Gastrocnemius medialis (tissue), 4 donors: ENCODE results near the gene APPBP2. TPM values are rescaled to one million over a fixed set of nuclear protein-coding genes. Genes with fewer than 3 reads are reported as not detected.

ENCODE experiments used
- ATAC-seq, 2 donors: fragments of 150-250 bp; one replicate each; pipeline ENCODE4 v1.9.1; 2016
- DNase-seq, 2 donors: peaks; one replicate each; pipeline ENCODE4 v3.0.0-alpha.2; 2019
- H3K27ac ChIP-seq, 4 donors: fragments of 200-600 bp; sonication (generic); 1 replicate in 1 of 4; 2 replicates in 3 of 4; pipeline ENCODE4 v1.5.1; 2016 to 2018; ENCODE audit warnings: mild to moderate bottlenecking in 2 of 4, moderate library complexity in 1 of 4
- H3K27me3 ChIP-seq, 3 donors: fragments of 200-600 bp; sonication (generic) in 2 of 3; 1 replicate in 1 of 3; 2 replicates in 2 of 3; pipeline versions ENCODE4 v1.5.1 to v1.6.0; 2016 to 2019; ENCODE audit warnings: mild to moderate bottlenecking in 1 of 3, moderate library complexity in 1 of 3
- H3K36me3 ChIP-seq, 2 donors: fragments of 200-600 bp; sonication (generic) in 1 of 2; one replicate each; pipeline ENCODE4 v1.5.1; 2017 to 2018
- H3K4me1 ChIP-seq, 2 donors: fragments of 200-600 bp; sonication (generic) in 1 of 2; one replicate each; pipeline ENCODE4 v1.5.1; 2016 to 2017; ENCODE audit warnings: mild to moderate bottlenecking in 2 of 2
- H3K4me3 ChIP-seq, 4 donors: fragments of 200-600 bp; sonication (generic) in 3 of 4; 1 replicate in 1 of 4; 2 replicates in 3 of 4; pipeline ENCODE4 v1.5.1; 2016 to 2019; ENCODE audit warnings: mild to moderate bottlenecking in 2 of 4
- H3K9me3 ChIP-seq, 3 donors: fragments of 200-600 bp; sonication (generic) in 2 of 3; 1 replicate in 1 of 3; 2 replicates in 2 of 3; pipeline ENCODE4 v1.5.1; 2016 to 2019
- POLR2A ChIP-seq, 2 donors: fragments of 450-650 bp; IDR thresholded peaks; one replicate each; pipeline ENCODE4 v1.6.1; 2017; ENCODE audit warnings: antibody characterized with exemption in 2 of 2, mild to moderate bottlenecking in 2 of 2, moderate library complexity in 2 of 2
- in situ Hi-C, 4 donors: fragments of 200-750 bp; cut with MboI; loops; one replicate each; pipeline versions ENCODE4 v1.15.0 to v1.8.0; 2017; ENCODE audit warnings: low sequenced_read_pairs in 4 of 4
- intact Hi-C: fragments of 100-400 bp; cut with DNase I; formaldehyde crosslinking; loops from one replicate; pipeline ENCODE4 v1.15.1; 2023; ENCODE audit warnings: low total_unique reads
- total RNA-seq, 4 donors: library from RNA; depleted of rRNA; stranded (reverse); fragments of >200 nt; gene quantifications; one replicate each; pipeline versions ENCODE4 v1.1.0 to v1.2.3, GENCODE V29; 2016
- TF ChIP-seq, protein P1 (sequence below), 5 experiments: fragments of 450-650 bp in 3 of 5; fragments of 200-600 bp in 2 of 5; sonication (generic) in 2 of 5; IDR thresholded peaks in 4 of 5; conservative IDR thresholded peaks in 1 of 5; 1 replicate in 4 of 5; 2 replicates in 1 of 5; pipeline ENCODE4 v1.5.1; 2016 to 2019; ENCODE audit warnings: antibody characterized with exemption in 5 of 5, mild to moderate bottlenecking in 3 of 5, moderate library complexity in 3 of 5

The APPBP2 gene
- total RNA-seq, 4 donors from 2014 or later = 14.2 to 21.8 (median 18.1) TPM

DNA sequence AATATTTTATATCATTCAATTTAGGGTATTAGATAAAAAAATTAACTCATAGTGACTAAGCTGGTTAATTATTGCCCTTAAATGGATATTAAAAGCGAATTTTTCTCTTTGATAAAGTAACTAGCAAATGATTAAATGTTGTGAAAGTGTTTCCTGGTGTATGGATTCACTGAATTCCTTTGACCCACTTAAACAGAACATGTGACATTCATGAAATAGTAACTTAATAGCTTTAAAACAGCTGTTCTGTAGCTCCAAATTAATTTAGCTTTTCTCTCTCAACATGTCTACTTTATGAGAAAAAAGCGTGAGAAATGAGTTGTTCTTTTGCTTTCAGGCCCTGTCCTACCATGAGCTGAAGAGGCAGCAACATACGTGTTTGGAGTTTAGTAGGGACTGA, 36.4 kb upstream of the APPBP2 start:
- Histone ChIP-seq H3K4me3 (no peak overlapping the region), H3K36me3 (no peaks in the 10 kb centered on the region), H3K9me3 (no peaks in the 10 kb centered on the region), H3K4me1 (no peaks in the 10 kb centered on the region), H3K27ac (no peak overlapping the region), H3K27me3 (no peaks in the 10 kb centered on the region)
- in situ Hi-C loops = no loop called here
- intact Hi-C loops = no loop called here
- no peak for DNase-seq
- ATAC-seq = no peak
- TF ChIP-seq, protein P1, sequence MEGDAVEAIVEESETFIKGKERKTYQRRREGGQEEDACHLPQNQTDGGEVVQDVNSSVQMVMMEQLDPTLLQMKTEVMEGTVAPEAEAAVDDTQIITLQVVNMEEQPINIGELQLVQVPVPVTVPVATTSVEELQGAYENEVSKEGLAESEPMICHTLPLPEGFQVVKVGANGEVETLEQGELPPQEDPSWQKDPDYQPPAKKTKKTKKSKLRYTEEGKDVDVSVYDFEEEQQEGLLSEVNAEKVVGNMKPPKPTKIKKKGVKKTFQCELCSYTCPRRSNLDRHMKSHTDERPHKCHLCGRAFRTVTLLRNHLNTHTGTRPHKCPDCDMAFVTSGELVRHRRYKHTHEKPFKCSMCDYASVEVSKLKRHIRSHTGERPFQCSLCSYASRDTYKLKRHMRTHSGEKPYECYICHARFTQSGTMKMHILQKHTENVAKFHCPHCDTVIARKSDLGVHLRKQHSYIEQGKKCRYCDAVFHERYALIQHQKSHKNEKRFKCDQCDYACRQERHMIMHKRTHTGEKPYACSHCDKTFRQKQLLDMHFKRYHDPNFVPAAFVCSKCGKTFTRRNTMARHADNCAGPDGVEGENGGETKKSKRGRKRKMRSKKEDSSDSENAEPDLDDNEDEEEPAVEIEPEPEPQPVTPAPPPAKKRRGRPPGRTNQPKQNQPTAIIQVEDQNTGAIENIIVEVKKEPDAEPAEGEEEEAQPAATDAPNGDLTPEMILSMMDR (IDR thresholded peaks at IDR 0.05 in 4 of 5, conservative IDR thresholded peaks at IDR 0.05 in 1 of 5) = no peak
- TF ChIP-seq POLR2A (IDR thresholded peaks at IDR 0.05) = no peak

DNA sequence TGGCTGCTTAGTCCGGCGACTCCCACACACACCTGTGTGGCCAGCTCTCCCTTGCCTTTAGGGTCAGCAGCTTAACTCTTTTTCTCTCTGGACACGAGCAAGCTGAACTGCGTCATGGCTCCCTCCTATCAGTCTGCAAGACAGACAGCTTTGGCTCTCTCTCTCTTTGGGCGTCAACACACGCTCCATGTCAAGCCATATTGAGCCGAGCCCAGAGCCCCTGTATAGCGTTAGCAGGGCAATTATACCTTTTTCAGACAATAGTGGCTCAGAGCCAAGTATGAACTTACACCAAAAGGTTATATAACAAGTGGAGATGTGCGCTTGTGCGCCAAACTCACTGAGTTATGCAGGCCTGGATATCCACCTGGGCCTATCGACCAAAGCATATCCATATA, 34.8 kb upstream of the APPBP2 start:
- H3K9me3 ChIP-seq = no peaks in the 10 kb centered on the region

DNA sequence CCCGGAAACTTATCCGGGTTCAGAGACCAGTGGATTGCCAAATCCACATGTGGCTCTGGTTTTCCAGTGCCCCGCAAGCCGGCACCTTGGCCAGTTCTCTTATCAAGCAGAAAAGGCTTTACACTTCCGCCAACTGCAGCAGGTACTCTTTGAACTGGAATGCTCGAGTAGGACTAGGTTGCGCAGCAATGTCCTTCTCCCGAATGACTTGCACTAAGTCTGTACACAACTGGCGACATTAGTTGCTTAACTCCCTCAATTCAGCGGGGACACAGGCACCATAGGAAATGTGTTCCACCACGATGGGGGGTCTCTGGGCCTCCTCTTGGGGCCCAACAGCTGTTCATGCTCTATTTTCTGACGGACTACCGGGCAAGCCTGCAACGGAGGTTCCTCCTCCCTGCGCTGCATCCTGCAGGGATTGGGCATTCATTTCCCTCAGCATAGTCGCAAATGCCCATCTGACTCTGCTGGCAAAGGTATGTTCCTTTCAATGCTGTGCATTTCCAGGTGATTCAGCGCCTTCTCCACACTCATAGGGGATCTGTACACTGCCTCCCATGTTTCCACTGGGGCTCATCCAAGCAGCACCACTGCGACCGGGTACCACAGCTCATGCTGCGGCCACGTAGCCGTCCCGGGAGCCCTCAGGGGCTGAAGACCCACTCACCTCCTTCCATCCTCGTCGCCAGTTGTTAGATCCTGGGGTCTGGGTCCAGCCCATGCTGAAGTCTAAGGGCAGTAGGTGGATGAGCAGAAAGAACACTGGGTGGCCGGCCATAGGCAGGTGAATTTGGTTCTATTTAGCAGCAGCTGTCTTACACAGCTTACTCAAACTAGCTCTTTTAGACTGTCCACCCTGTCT, 34.2 kb upstream of the APPBP2 start:
- no peaks in the 10 kb centered on the region for H3K4me1 ChIP-seq
- no peaks in the 10 kb centered on the region for H3K9me3 ChIP-seq
- no peak overlapping the region for H3K4me3 ChIP-seq
- no peak overlapping the region for H3K27ac ChIP-seq
- TF ChIP-seq, protein P1 (IDR thresholded peaks at IDR 0.05 in 4 of 5, conservative IDR thresholded peaks at IDR 0.05 in 1 of 5) = no peak
- no peak for TF ChIP-seq POLR2A (IDR thresholded peaks at IDR 0.05)
- ATAC-seq (no peak), DNase-seq (no peak)
- in situ Hi-C loops = no loop called here
- H3K36me3 ChIP-seq = no peaks in the 10 kb centered on the region
- intact Hi-C loops = no loop called here
- no peaks in the 10 kb centered on the region for H3K27me3 ChIP-seq

More for the DNA sequence above, 34.8 kb upstream of the APPBP2 start:
- Histone ChIP-seq H3K36me3 (no peaks in the 10 kb centered on the region), H3K27me3 (no peaks in the 10 kb centered on the region), H3K4me3 (no peak overlapping the region), H3K27ac (no peak overlapping the region), H3K4me1 (no peaks in the 10 kb centered on the region)
- intact Hi-C loops (no loop called here), in situ Hi-C loops (no loop called here)
- TF ChIP-seq, protein P1 (IDR thresholded peaks at IDR 0.05 in 4 of 5, conservative IDR thresholded peaks at IDR 0.05 in 1 of 5) = no peak
- TF ChIP-seq POLR2A (IDR thresholded peaks at IDR 0.05) = no peak
- ATAC-seq = no peak
- DNase-seq = no peak

DNA sequence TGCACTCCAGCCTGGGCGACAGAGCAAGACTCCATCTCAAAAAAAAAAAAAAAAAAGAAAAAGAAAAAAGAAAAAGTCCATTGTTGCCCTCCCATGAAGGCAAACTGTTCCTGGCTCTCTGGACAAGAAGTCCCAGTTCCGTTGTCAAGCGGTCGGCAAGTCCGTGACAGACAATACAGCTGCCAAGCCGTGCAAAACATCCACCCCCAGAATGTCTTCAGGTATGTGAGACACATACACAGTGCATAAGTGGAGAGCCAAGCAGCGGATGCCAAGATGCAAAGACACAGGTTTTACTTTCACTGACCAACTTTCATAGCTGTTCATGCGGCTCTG, 33.6 kb upstream of the APPBP2 start:
- in situ Hi-C loops (no loop called here), intact Hi-C loops (no loop called here)
- Histone ChIP-seq H3K27ac (no peak overlapping the region), H3K36me3 (no peaks in the 10 kb centered on the region), H3K4me1 (no peaks in the 10 kb centered on the region), H3K27me3 (no peaks in the 10 kb centered on the region), H3K9me3 (no peaks in the 10 kb centered on the region), H3K4me3 (no peak overlapping the region)
- TF ChIP-seq, protein P1 (IDR thresholded peaks at IDR 0.05 in 4 of 5, conservative IDR thresholded peaks at IDR 0.05 in 1 of 5) = no peak
- no peak for TF ChIP-seq POLR2A (IDR thresholded peaks at IDR 0.05)
- DNase-seq = no peak
- ATAC-seq = no peak
